OCI-LY1 (cell line): ENCODE results near the gene MAPK1.
"Not testable (repeated sequence)": the region's sequence is repeated elsewhere in the genome, so short reads cannot be mapped to it uniquely, and the experiment has no call there.

ENCODE experiments used
- H2AFZ ChIP-seq: fragments of 200-600 bp; sonication (generic), shearing (Covaris generic); 2 replicates; pipeline ENCODE4 v1.6.0; 2014; ENCODE audit warnings: antibody characterized with exemption, mild to moderate bottlenecking, low read length
- H3F3A ChIP-seq: fragments of 200-600 bp; sonication (generic), shearing (Covaris generic); 2 replicates; pipeline ENCODE4 v1.6.0; 2014; ENCODE audit warnings: mild to moderate bottlenecking, antibody characterized with exemption, low read length, moderate library complexity; ENCODE audit not compliant: insufficient read depth
- H3K27ac ChIP-seq: fragments of 200-600 bp; sonication (generic); 2 replicates; pipeline ENCODE4 v1.5.1; 2014; ENCODE audit warnings: low read length, mixed run types, mild to moderate bottlenecking, low read depth; ENCODE audit not compliant: poor library complexity, severe bottlenecking
- H3K27me3 ChIP-seq: fragments of 200-600 bp; sonication (generic); 2 replicates; pipeline ENCODE4 v1.6.0; 2014; ENCODE audit warnings: antibody characterized with exemption, mild to moderate bottlenecking, low read length, moderate library complexity; ENCODE audit not compliant: insufficient read depth
- H3K36me3 ChIP-seq: fragments of 200-600 bp; sonication (generic); 2 replicates; pipeline ENCODE4 v1.6.1; 2014; ENCODE audit warnings: mild to moderate bottlenecking, antibody characterized with exemption, low read length, moderate library complexity, mixed read lengths; ENCODE audit not compliant: insufficient read depth
- H3K4me1 ChIP-seq: fragments of 200-600 bp; sonication (generic); 2 replicates; pipeline ENCODE4 v1.5.1; 2014; ENCODE audit warnings: mild to moderate bottlenecking, low read length, moderate library complexity; ENCODE audit not compliant: insufficient read depth, severe bottlenecking
- H3K4me2 ChIP-seq: fragments of 200-600 bp; sonication (generic), shearing (Covaris generic); 2 replicates; pipeline ENCODE4 v1.6.1; 2014; ENCODE audit warnings: low read length
- H3K4me3 ChIP-seq: fragments of 200-600 bp; sonication (generic); 2 replicates; pipeline ENCODE4 v1.5.1; 2014; ENCODE audit warnings: low read length, low read depth, mild to moderate bottlenecking, mixed read lengths; ENCODE audit not compliant: poor library complexity, severe bottlenecking
- H3K79me2 ChIP-seq: fragments of 200-600 bp; shearing (Covaris generic); 2 replicates; pipeline ENCODE4 v1.6.1; 2016; ENCODE audit warnings: mixed run types, low read length, mixed read lengths; ENCODE audit not compliant: insufficient read depth
- H3K9ac ChIP-seq: fragments of 200-600 bp; sonication (generic), shearing (Covaris generic); 2 replicates; pipeline ENCODE4 v1.6.1; 2014; ENCODE audit warnings: mild to moderate bottlenecking, low read length, mixed read lengths
- H3K9me2 ChIP-seq: fragments of 200-600 bp; sonication (generic), shearing (Covaris generic); 2 replicates; pipeline ENCODE4 v1.6.1; 2014; ENCODE audit warnings: low read depth, mild to moderate bottlenecking, low read length, mixed read lengths
- H3K9me3 ChIP-seq: fragments of 200-600 bp; shearing (Covaris generic); 2 replicates; pipeline ENCODE4 v1.6.1; 2014; ENCODE audit warnings: low read length, mixed read lengths
- H4K20me1 ChIP-seq: fragments of 200-600 bp; sonication (generic), shearing (Covaris generic); 2 replicates; pipeline ENCODE4 v1.6.0; 2016; ENCODE audit warnings: mild to moderate bottlenecking, low read length; ENCODE audit not compliant: insufficient read depth
- EZH2 ChIP-seq: fragments of 200-600 bp; sonication (generic), shearing (Covaris generic); IDR thresholded peaks from 2 replicates; pipeline ENCODE4 v1.8.0; 2017; ENCODE audit warnings: borderline replicate concordance, mixed run types, mild to moderate bottlenecking, antibody characterized with exemption, low read length, moderate library complexity, mixed read lengths
- TF ChIP-seq, protein P1 (sequence below): fragments of 200-600 bp; sonication (generic), shearing (Covaris generic); IDR thresholded peaks from 2 replicates; pipeline ENCODE4 v1.5.1; 2017; ENCODE audit warnings: mild to moderate bottlenecking, antibody characterized with exemption, low read length, moderate library complexity, mixed read lengths

Gene MAPK1

GRCh38 chr22:21725956-21726649 lies 141.3 kb downstream of the MAPK1 start:
- no peak for TF ChIP-seq EZH2
- TF ChIP-seq, protein P1, sequence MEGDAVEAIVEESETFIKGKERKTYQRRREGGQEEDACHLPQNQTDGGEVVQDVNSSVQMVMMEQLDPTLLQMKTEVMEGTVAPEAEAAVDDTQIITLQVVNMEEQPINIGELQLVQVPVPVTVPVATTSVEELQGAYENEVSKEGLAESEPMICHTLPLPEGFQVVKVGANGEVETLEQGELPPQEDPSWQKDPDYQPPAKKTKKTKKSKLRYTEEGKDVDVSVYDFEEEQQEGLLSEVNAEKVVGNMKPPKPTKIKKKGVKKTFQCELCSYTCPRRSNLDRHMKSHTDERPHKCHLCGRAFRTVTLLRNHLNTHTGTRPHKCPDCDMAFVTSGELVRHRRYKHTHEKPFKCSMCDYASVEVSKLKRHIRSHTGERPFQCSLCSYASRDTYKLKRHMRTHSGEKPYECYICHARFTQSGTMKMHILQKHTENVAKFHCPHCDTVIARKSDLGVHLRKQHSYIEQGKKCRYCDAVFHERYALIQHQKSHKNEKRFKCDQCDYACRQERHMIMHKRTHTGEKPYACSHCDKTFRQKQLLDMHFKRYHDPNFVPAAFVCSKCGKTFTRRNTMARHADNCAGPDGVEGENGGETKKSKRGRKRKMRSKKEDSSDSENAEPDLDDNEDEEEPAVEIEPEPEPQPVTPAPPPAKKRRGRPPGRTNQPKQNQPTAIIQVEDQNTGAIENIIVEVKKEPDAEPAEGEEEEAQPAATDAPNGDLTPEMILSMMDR = no peak
- H3K4me2 ChIP-seq = no peak overlapping the region
- H3K27ac ChIP-seq = no peak overlapping the region
- H4K20me1 ChIP-seq = no peaks in the 10 kb centered on the region
- peaks cover 30% of the 10 kb centered on the region for H3K4me1 ChIP-seq
- no peaks in the 10 kb centered on the region for H3K27me3 ChIP-seq
- H2AFZ ChIP-seq = no peak overlapping the region
- no peaks in the 10 kb centered on the region for H3K79me2 ChIP-seq
- H3K9me2 ChIP-seq = no peaks in the 10 kb centered on the region
- no peaks in the 10 kb centered on the region for H3K36me3 ChIP-seq
- no peaks in the 10 kb centered on the region for H3K9me3 ChIP-seq
- H3K9ac ChIP-seq = no peak overlapping the region
- no peaks in the 10 kb centered on the region for H3F3A ChIP-seq
- H3K4me3 ChIP-seq = no peak overlapping the region

- not testable (repeated sequence) for H3F3A ChIP-seq
Measured at GRCh38 chr22:21724496-21724895, 142.9 kb downstream of the MAPK1 start.

DNA sequence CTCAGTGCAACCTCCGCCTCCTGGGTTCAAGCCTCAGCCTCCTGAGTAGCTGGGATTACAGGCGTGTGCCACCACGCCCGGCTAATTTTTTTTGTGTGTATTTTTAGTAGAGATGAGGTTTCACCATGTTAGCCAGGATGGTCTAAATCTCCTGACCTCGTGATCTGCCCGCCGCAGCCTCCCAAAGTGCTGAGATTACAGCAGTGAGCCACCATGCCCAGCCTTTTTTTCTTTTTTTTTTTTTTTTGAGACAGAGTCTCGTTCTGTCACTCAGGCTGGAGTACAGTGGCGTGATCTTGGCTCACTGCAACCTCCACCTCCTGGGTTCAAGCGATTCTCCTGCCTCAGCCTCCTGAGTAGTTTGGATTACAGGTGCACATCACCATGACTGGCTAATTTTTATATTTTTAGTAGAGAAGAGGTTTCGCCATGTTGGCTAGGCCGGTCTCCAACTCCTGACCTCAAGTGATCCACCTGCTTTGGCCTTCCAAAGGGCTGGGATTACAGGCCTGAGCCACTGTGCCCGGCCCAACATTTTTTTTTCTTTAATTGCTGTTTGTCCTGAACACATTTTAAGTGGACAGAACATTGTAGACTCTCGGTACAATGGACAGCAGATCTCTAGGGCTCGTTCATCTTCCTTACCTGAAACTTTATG lies 146.1 kb downstream of the MAPK1 start:
- H3K4me1 ChIP-seq = peaks cover 19% of the 10 kb centered on the region
- not testable (repeated sequence) for H3K9me3 ChIP-seq

More at GRCh38 chr22:21724496-21724895, 142.9 kb downstream of the MAPK1 start:
- not testable (repeated sequence) for H3K27me3 ChIP-seq, H3K9me3 ChIP-seq, H2AFZ ChIP-seq, H4K20me1 ChIP-seq, H3K27ac ChIP-seq, H3K4me2 ChIP-seq, H3K9me2 ChIP-seq, H3K36me3 ChIP-seq, H3K79me2 ChIP-seq, H3K4me3 ChIP-seq, H3K9ac ChIP-seq
- H3K4me1 ChIP-seq = peaks cover 23% of the 10 kb centered on the region

DNA sequence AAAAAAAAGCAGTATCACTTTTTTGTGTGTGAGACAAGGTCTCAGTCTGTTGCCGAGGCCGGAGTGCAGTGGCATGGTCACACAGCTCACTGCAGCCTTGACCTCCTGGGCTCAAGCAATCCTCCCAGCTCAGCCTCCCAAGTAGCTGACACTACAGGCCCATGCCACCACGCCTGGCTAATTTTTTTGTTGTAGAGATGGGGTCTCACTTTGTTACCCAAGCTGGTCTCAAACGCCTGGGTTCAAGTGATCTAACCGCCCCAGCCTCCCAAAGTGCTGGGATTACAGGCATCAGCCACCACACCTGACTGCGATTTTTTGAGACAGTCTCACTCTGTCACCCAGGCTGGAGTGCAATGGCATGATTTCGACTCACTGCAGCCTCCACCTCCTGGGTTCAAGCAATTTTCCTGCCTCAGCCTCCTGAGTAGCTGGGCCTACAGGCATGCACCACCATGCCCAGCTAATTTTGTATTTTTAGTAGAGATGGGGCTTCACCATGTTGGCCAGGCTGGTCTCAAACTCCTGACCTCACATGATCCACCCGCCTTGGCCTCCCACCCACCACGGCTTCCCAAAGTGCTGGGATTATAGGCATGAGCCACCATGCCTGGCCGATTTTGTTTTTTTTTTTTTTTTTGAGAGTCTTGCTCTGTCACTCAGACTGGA lies 147.1 kb downstream of the MAPK1 start:
- H3K79me2 ChIP-seq, H3K27me3 ChIP-seq, H3K9ac ChIP-seq, H3K4me3 ChIP-seq, H2AFZ ChIP-seq, H3K4me2 ChIP-seq, H3K36me3 ChIP-seq, H3F3A ChIP-seq, H4K20me1 ChIP-seq, H3K9me2 ChIP-seq, H3K27ac ChIP-seq, H3K9me3 ChIP-seq: not testable (repeated sequence)
- H3K4me1 ChIP-seq = peaks cover 17% of the 10 kb centered on the region

More for the DNA sequence above, 146.1 kb downstream of the MAPK1 start:
- not testable (repeated sequence) for H3K4me2 ChIP-seq, H3K27me3 ChIP-seq, H3K79me2 ChIP-seq, H3K36me3 ChIP-seq, H3F3A ChIP-seq, H3K9me2 ChIP-seq, H3K27ac ChIP-seq, H2AFZ ChIP-seq, H3K9ac ChIP-seq, H3K4me3 ChIP-seq, H4K20me1 ChIP-seq
